Breast epithelium (tissue), 3 donors: ENCODE measurements around the gene TMEM238L.

Experiments
- CTCF ChIP-seq, 3 donors: fragments of 450-650 bp; IDR thresholded peaks; one replicate each; pipeline ENCODE4 v1.5.1; 2016 to 2017; ENCODE audit warnings: antibody characterized with exemption in 3 of 3, mild to moderate bottlenecking in 3 of 3, moderate library complexity in 3 of 3
- POLR2A ChIP-seq: fragments of 450-650 bp; IDR thresholded peaks from one replicate; pipeline ENCODE4 v1.6.1; 2016; ENCODE audit warnings: antibody characterized with exemption, mild to moderate bottlenecking, moderate library complexity

DNA sequence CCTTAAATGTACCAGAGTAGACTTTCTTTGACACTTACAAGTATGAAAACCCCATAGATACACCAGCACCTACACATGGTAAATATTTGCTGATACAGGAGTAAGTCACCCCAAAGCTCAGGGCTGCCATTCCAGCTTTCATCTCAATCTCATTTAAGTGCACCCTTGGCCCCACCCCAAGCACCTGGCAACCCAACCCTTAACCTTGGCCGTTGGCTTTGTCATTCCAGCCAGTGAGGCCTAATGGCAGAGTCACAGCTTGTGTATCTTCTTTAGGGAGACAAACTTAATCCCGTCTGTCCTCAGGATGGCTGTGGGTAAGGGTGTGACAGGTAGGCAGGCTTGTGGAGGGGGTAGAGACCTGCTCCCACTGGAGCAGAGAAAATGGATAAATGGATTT lies 42.6 kb downstream of the TMEM238L start:
- TF ChIP-seq POLR2A (no peak), CTCF (IDR thresholded peaks at IDR 0.05) (no peak)
